BE2C (cell line): ENCODE results near the gene TBC1D3H. TPM values are rescaled to one million over a fixed set of nuclear protein-coding genes. Genes with fewer than 3 reads are reported as not detected.
"Not testable (repeated sequence)": the region's sequence is repeated elsewhere in the genome, so short reads cannot be mapped to it uniquely, and the experiment has no call there.

Source experiments
- DNase-seq: peaks from one replicate; pipeline ENCODE4 v3.0.0-alpha.2; 2020
- H3K27me3 ChIP-seq: fragments of 250-450 bp; sonication (Bioruptor Pico); 2 replicates; pipeline ENCODE4 v1.5.1; 2020; ENCODE audit warnings: mild to moderate bottlenecking
- H3K36me3 ChIP-seq: fragments of 250-450 bp; sonication (Bioruptor Pico); 2 replicates; pipeline ENCODE4 v1.5.1; 2020; ENCODE audit warnings: mild to moderate bottlenecking
- H3K4me1 ChIP-seq: fragments of 250-450 bp; sonication (Bioruptor Pico); 2 replicates; pipeline ENCODE4 v1.5.1; 2020
- H3K4me3 ChIP-seq: 2 replicates; pipeline ENCODE4 v1.5.1; 2011; ENCODE audit warnings: low read depth, low read length
- H3K9me3 ChIP-seq: fragments of 250-450 bp; sonication (Bioruptor Pico); 2 replicates; pipeline ENCODE4 v1.5.1; 2020
- polyA plus RNA-seq: library from polyadenylated mRNA; unstranded; fragments of >200 nt; gene quantifications from one replicate; pipeline ENCODE4 v1.2.1, GENCODE V29; 2012; ENCODE audit warnings: low read depth, missing spikeins; ENCODE audit not compliant: insufficient read length, insufficient read depth

The TBC1D3H gene
- polyA plus RNA-seq: not detected

GRCh38 chr17:36388385-36389245 is at the start of gene TBC1D3H:
Gene TBC1D3H, minus strand, starts transcription at chr17:36388435. Its CDS starts 1,540 bp downstream, at chr17:36386895.
- not testable (repeated sequence) for H3K36me3 ChIP-seq, H3K4me3 ChIP-seq, H3K27me3 ChIP-seq, H3K9me3 ChIP-seq, DNase-seq, H3K4me1 ChIP-seq

- H3K27me3 ChIP-seq, H3K36me3 ChIP-seq: not testable (repeated sequence)
These were observed 40.7 kb upstream of the TBC1D3H start for GRCh38 chr17:36428891-36429290.

GRCh38 chr17:36415180-36415941 is 27.1 kb upstream of the TBC1D3H start:
- not testable (repeated sequence) for H3K9me3 ChIP-seq, DNase-seq, H3K4me1 ChIP-seq, H3K4me3 ChIP-seq, H3K27me3 ChIP-seq, H3K36me3 ChIP-seq

More at GRCh38 chr17:36428891-36429290, 40.7 kb upstream of the TBC1D3H start:
- H3K9me3 ChIP-seq, H3K4me1 ChIP-seq, H3K4me3 ChIP-seq: not testable (repeated sequence)
- DNase-seq: peak; percentile 42

- not testable (repeated sequence) for H3K9me3 ChIP-seq, H3K4me3 ChIP-seq, H3K36me3 ChIP-seq, H3K4me1 ChIP-seq, H3K27me3 ChIP-seq, DNase-seq
These were observed 2.9 kb upstream of the TBC1D3H start for GRCh38 chr17:36390943-36391645.

GRCh38 chr17:36375938-36376337 is 12.3 kb downstream of the TBC1D3H start:
- H3K27me3 ChIP-seq, DNase-seq, H3K4me1 ChIP-seq, H3K36me3 ChIP-seq, H3K9me3 ChIP-seq, H3K4me3 ChIP-seq: not testable (repeated sequence)

GRCh38 chr17:36362496-36362895 is 25.7 kb downstream of the TBC1D3H start:
- DNase-seq: not testable (repeated sequence)

More at GRCh38 chr17:36362496-36362895, 25.7 kb downstream of the TBC1D3H start:
- H3K27me3 ChIP-seq, H3K36me3 ChIP-seq, H3K9me3 ChIP-seq, H3K4me3 ChIP-seq, H3K4me1 ChIP-seq: not testable (repeated sequence)
